ENCODE measurements around the gene CYGB. TPM values are rescaled to one million over a fixed set of nuclear protein-coding genes. Genes with fewer than 3 reads are reported as not detected.

The CYGB gene
- total RNA-seq, 1 donor from 2014 or later, result 9.1 TPM

GRCh38 chr17:76542566-76542971 lies 5.1 kb upstream of the CYGB start:
- H3K27ac Mint-ChIP-seq (ENCODE audit: unreplicated experiment), result no peak overlapping the region
- no peaks in the 10 kb centered on the region for H3K27me3 Mint-ChIP-seq (ENCODE audit: unreplicated experiment)
- peaks cover 30% of the 10 kb centered on the region for H3K4me1 Mint-ChIP-seq (ENCODE audit: unreplicated experiment)
- H3K9me3 Mint-ChIP-seq (ENCODE audit: unreplicated experiment), result no peaks in the 10 kb centered on the region
- TF ChIP-seq, protein P1, sequence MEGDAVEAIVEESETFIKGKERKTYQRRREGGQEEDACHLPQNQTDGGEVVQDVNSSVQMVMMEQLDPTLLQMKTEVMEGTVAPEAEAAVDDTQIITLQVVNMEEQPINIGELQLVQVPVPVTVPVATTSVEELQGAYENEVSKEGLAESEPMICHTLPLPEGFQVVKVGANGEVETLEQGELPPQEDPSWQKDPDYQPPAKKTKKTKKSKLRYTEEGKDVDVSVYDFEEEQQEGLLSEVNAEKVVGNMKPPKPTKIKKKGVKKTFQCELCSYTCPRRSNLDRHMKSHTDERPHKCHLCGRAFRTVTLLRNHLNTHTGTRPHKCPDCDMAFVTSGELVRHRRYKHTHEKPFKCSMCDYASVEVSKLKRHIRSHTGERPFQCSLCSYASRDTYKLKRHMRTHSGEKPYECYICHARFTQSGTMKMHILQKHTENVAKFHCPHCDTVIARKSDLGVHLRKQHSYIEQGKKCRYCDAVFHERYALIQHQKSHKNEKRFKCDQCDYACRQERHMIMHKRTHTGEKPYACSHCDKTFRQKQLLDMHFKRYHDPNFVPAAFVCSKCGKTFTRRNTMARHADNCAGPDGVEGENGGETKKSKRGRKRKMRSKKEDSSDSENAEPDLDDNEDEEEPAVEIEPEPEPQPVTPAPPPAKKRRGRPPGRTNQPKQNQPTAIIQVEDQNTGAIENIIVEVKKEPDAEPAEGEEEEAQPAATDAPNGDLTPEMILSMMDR (IDR thresholded peaks at IDR 0.05), result no peak
- no peaks in the 10 kb centered on the region for H3K36me3 Mint-ChIP-seq (ENCODE audit: unreplicated experiment)
- H3K4me3 Mint-ChIP-seq (ENCODE audit: unreplicated experiment), result no peak overlapping the region
- no peak for DNase-seq (ENCODE audit: extremely low spot score, unreplicated experiment)

- Mint-ChIP-seq H3K9me3 (ENCODE audit: unreplicated experiment) (no peaks in the 10 kb centered on the region), H3K27me3 (ENCODE audit: unreplicated experiment) (no peaks in the 10 kb centered on the region), H3K4me1 (ENCODE audit: unreplicated experiment) (peaks cover 30% of the 10 kb centered on the region), H3K4me3 (ENCODE audit: unreplicated experiment) (no peak overlapping the region), H3K27ac (ENCODE audit: unreplicated experiment) (no peak overlapping the region), H3K36me3 (ENCODE audit: unreplicated experiment) (no peaks in the 10 kb centered on the region)
- TF ChIP-seq, protein P1 (IDR thresholded peaks at IDR 0.05), result no peak
- no peak for DNase-seq (ENCODE audit: extremely low spot score, unreplicated experiment)
These were observed 4.4 kb upstream of the CYGB start for GRCh38 chr17:76541739-76542454.

- no peaks in the 10 kb centered on the region for H3K36me3 Mint-ChIP-seq (ENCODE audit: unreplicated experiment)
- H3K4me1 Mint-ChIP-seq (ENCODE audit: unreplicated experiment), result peaks cover 35% of the 10 kb centered on the region
- H3K4me3 Mint-ChIP-seq (ENCODE audit: unreplicated experiment), result peak overlapping the region; percentile 65
- H3K9me3 Mint-ChIP-seq (ENCODE audit: unreplicated experiment), result no peaks in the 10 kb centered on the region
- H3K27me3 Mint-ChIP-seq (ENCODE audit: unreplicated experiment), result no peaks in the 10 kb centered on the region
- peak overlapping the region; percentile 73 for H3K27ac Mint-ChIP-seq (ENCODE audit: unreplicated experiment)
- TF ChIP-seq, protein P1 (IDR thresholded peaks at IDR 0.05), result no peak
- peak; percentile 96 for DNase-seq (ENCODE audit: extremely low spot score, unreplicated experiment)
These were observed 3.1 kb upstream of the CYGB start for GRCh38 chr17:76540381-76541300.

GRCh38 chr17:76539631-76540271 lies 2.2 kb upstream of the CYGB start, which contains the start of gene PRCD:
Gene PRCD, plus strand, starts transcription at chr17:76540044. Its CDS starts 98 bp downstream, at chr17:76540142.
- Mint-ChIP-seq H3K27ac (ENCODE audit: unreplicated experiment) (peak within 1 kb of the TSS; percentile 73), H3K4me3 (ENCODE audit: unreplicated experiment) (peak within 1 kb of the TSS; percentile 65), H3K36me3 (ENCODE audit: unreplicated experiment) (no peaks in the 10 kb centered on the region), H3K27me3 (ENCODE audit: unreplicated experiment) (no peaks in the 10 kb centered on the region), H3K4me1 (ENCODE audit: unreplicated experiment) (peaks cover 41% of the 10 kb centered on the region), H3K9me3 (ENCODE audit: unreplicated experiment) (no peaks in the 10 kb centered on the region)
- TF ChIP-seq, protein P1 (IDR thresholded peaks at IDR 0.05), result no peak
- no peak for DNase-seq (ENCODE audit: extremely low spot score, unreplicated experiment)

Measured in osteocyte (in vitro differentiated cells).